Fibroblast of lung (primary cell): Measurements from ENCODE around the gene LPP.

ENCODE experiments used
- CTCF ChIP-seq, 2 donors: IDR thresholded peaks in 1 of 2; conservative IDR thresholded peaks in 1 of 2; 1 replicate in 1 of 2; 2 replicates in 1 of 2; pipeline ENCODE4 v1.5.1; 2011 to 2012; ENCODE audit warnings: low read length in 2 of 2, control low read depth in 1 of 2, inconsistent platforms in 1 of 2, low read depth in 1 of 2, mild to moderate bottlenecking in 1 of 2
- EZH2 ChIP-seq: IDR thresholded peaks from 2 replicates; pipeline ENCODE4 v1.5.1; 2012; ENCODE audit warnings: low read length, control low read depth, mild to moderate bottlenecking; ENCODE audit errors: missing control alignments

DNA sequence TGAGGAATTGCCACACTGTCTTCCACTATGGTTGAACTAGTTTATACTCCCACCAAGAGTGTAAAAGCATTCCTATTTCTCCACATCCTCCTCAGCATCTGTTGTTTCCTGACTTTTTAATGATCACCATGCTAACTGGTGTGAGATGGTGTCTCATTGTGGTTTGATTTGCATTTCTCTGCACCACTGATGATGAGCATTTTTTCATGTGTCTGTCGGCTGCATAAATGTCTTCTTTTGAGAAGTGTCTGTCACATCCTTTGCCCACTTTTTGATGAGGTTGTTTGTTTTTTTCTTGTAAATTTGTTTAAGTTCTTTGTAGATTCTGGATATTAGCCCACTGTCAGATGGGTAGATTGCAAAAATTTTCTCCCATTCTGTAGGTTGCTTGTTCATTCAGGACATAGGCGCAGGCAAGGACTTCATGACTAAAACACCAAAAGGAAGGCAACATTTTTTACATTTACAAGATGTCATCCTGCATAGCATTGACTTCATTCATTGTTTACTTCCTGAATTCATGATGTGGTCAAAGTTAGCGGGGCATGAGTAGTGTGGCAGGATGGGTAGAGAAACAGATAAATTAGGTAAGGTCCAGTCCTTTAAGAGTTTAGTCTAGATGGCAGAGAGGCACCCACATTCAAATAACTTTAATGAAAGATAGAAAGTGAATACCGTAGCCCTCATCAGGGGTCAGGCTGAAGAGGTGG is 45.1 kb upstream of the LPP start:
- TF ChIP-seq CTCF (conservative IDR thresholded peaks at IDR 0.05 in 1 of 2, IDR thresholded peaks at IDR 0.05 in 1 of 2; ENCODE audit: low read depth in 1 of 2, low read length in 2 of 2) (no peak), EZH2 (no peak)
